Peyer's patch (tissue), 4 donors: ENCODE measurements around the gene SORL1-AS1.

Experiments used
- DNase-seq, 3 donors: peaks; one replicate each; pipeline ENCODE4 v3.0.0-alpha.2; 2017 to 2019
- H3K27ac ChIP-seq, 4 donors: fragments of 200-600 bp; sonication (generic); one replicate each; pipeline ENCODE4 v1.5.1; 2016 to 2019
- H3K27me3 ChIP-seq, 2 donors: fragments of 200-600 bp; sonication (generic); one replicate each; pipeline ENCODE4 v1.5.1; 2019
- H3K36me3 ChIP-seq, 3 donors: fragments of 200-600 bp; sonication (generic); one replicate each; pipeline ENCODE4 v1.5.1; 2016 to 2019
- H3K4me1 ChIP-seq, 4 donors: fragments of 200-600 bp; sonication (generic); one replicate each; pipeline ENCODE4 v1.5.1; 2016 to 2019
- H3K4me3 ChIP-seq, 4 donors: fragments of 200-600 bp; sonication (generic); 1 replicate in 3 of 4; 2 replicates in 1 of 4; pipeline ENCODE4 v1.5.1; 2016 to 2019; ENCODE audit warnings: mild to moderate bottlenecking in 1 of 4
- H3K9me3 ChIP-seq, 4 donors: fragments of 200-600 bp; sonication (generic); one replicate each; pipeline ENCODE4 v1.5.1; 2016 to 2019; ENCODE audit warnings: mild to moderate bottlenecking in 1 of 4
- POLR2A ChIP-seq, 2 donors: fragments of 450-650 bp; IDR thresholded peaks; one replicate each; pipeline ENCODE4 v1.5.1; 2017; ENCODE audit warnings: antibody characterized with exemption in 2 of 2, mild to moderate bottlenecking in 2 of 2, moderate library complexity in 2 of 2
- TF ChIP-seq, protein P1 (sequence below), 6 experiments: fragments of 450-650 bp in 4 of 6; fragments of 200-600 bp in 2 of 6; sonication (generic) in 1 of 6; IDR thresholded peaks; one replicate each; pipeline ENCODE4 v1.5.1; 2017 to 2019; ENCODE audit warnings: antibody characterized with exemption in 6 of 6, mild to moderate bottlenecking in 3 of 6, moderate library complexity in 1 of 6

The SORL1-AS1 gene

DNA sequence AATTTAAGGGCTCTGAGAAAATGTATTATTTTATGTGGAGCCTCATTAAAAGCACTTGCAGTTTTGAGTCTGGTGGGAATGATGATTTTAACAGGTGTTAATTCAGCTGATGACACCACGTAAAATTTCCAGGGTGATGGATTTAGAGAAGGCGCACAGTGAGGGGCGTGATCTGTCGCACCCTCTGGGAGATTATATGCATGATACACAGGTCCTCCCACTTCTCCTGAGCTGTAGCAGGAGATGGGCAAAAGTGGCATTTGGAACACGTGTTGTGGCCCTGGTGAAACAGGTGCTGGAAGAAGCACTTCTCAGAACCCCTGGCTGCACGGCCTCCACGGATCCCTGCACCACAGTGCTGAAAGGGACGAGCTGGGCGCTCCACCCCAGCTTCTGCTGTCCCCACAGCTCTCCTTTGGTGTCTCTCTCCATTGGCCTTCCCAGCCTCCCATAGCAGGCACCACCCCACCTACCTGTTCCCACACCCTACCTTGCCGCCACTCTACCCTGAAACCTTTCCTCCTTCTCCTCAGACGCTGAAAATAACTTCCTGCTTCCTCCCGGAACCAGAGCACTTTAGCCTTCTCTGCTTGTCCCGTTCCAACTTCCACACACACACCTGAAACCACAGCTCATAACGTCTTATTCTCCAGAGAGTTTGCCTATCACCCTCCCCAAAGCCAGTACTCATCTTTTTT, 7.5 kb downstream of the SORL1-AS1 start:
- H3K9me3 ChIP-seq, result no peaks in the 10 kb centered on the region
- no peaks in the 10 kb centered on the region for H3K36me3 ChIP-seq
- TF ChIP-seq, protein P1, sequence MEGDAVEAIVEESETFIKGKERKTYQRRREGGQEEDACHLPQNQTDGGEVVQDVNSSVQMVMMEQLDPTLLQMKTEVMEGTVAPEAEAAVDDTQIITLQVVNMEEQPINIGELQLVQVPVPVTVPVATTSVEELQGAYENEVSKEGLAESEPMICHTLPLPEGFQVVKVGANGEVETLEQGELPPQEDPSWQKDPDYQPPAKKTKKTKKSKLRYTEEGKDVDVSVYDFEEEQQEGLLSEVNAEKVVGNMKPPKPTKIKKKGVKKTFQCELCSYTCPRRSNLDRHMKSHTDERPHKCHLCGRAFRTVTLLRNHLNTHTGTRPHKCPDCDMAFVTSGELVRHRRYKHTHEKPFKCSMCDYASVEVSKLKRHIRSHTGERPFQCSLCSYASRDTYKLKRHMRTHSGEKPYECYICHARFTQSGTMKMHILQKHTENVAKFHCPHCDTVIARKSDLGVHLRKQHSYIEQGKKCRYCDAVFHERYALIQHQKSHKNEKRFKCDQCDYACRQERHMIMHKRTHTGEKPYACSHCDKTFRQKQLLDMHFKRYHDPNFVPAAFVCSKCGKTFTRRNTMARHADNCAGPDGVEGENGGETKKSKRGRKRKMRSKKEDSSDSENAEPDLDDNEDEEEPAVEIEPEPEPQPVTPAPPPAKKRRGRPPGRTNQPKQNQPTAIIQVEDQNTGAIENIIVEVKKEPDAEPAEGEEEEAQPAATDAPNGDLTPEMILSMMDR (IDR thresholded peaks at IDR 0.05), result no peak
- TF ChIP-seq POLR2A (IDR thresholded peaks at IDR 0.05), result no peak
- H3K4me3 ChIP-seq, result no peak overlapping the region
- no peaks in the 10 kb centered on the region for H3K27me3 ChIP-seq
- peaks cover 0 to 15% (median 6%) of the 10 kb centered on the region in 4 donors for H3K4me1 ChIP-seq
- no peak overlapping the region for H3K27ac ChIP-seq
- DNase-seq, result no peak

DNA sequence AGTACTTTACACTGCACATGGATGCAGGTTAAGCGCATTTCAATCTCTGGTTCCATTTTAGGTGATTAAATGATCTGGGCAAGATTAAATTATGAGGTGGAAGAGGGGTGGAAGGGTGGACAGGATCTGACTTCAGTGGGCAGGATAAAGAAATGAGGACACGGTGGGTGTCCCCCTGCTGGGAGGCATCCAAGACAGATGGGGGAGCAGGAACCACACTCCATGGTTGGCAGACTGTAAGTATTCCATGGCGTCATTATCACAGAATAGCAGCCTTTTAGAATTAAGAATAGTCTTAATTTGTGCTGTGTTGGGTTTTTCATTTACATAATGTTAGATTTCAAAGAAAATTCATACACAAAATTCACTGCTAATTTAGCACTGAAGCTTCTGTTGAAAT, 8.2 kb downstream of the SORL1-AS1 start:
- no peak for DNase-seq
- Histone ChIP-seq H3K4me1 (peaks cover 0 to 8% (median 2%) of the 10 kb centered on the region in 4 donors), H3K27ac (no peak overlapping the region), H3K36me3 (no peaks in the 10 kb centered on the region), H3K27me3 (no peaks in the 10 kb centered on the region), H3K4me3 (no peak overlapping the region), H3K9me3 (no peaks in the 10 kb centered on the region)
- TF ChIP-seq, protein P1 (IDR thresholded peaks at IDR 0.05), result no peak
- no peak for TF ChIP-seq POLR2A (IDR thresholded peaks at IDR 0.05)

DNA sequence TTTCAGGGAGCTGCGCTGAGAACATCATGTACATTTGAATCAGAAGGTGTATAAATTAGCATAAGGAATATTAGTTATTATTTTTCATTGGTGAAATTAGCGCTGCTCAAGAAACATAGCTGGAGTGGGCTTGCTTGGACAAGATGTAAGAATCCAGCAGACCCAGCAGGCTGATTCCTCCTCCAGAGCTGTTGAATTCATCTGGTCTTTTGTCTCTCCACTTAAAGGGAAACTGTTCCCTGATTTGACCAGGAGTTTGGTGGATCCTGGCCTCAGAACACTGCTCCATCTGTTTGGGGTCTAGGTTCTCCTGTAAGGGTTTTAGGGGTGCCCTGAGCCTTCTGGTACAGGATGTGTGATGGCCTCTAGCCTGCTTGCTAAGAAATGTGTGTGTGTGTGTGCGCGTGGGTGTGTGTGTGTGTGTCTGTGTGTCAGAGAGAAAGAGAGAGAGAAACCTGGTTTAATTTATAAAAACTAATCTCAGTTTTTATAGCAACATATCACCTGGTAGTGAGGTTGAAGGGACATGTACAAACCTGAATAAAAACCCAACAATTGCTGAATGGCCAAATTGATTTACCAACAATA, 9.0 kb downstream of the SORL1-AS1 start:
- no peak for TF ChIP-seq POLR2A (IDR thresholded peaks at IDR 0.05)
- TF ChIP-seq, protein P1 (IDR thresholded peaks at IDR 0.05), result no peak
- Histone ChIP-seq H3K27me3 (no peaks in the 10 kb centered on the region), H3K4me3 (no peak overlapping the region), H3K9me3 (no peaks in the 10 kb centered on the region), H3K27ac (no peak overlapping the region), H3K4me1 (peaks cover 0 to 6% (median 2%) of the 10 kb centered on the region in 4 donors), H3K36me3 (no peaks in the 10 kb centered on the region)
- DNase-seq, result no peak

DNA sequence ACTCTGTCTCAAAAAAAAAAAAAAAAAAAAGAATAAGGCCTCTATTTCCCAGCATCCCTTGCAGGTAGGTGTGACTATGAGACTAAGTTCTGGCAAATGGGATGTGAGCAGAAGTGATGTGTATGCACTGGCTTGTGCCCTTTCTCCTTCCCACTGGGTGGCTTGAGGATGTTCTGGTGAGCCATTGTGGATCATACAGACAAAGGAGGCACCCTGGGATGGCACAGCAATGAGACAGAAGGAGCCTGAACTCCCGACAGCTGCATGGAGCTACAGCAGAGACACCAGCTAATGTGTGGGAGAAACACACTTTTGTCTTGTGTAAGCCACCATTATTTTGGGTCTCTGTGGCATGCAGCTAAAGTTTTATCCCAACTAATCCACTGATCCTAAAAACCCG, 11.2 kb downstream of the SORL1-AS1 start:
- Histone ChIP-seq H3K4me3 (no peak overlapping the region), H3K36me3 (no peaks in the 10 kb centered on the region), H3K9me3 (no peaks in the 10 kb centered on the region), H3K27me3 (no peaks in the 10 kb centered on the region), H3K27ac (no peak overlapping the region), H3K4me1 (peaks cover 0 to 4% (median 0%) of the 10 kb centered on the region in 4 donors)
- DNase-seq, result no peak
- TF ChIP-seq, protein P1 (IDR thresholded peaks at IDR 0.05), result no peak
- no peak for TF ChIP-seq POLR2A (IDR thresholded peaks at IDR 0.05)

DNA sequence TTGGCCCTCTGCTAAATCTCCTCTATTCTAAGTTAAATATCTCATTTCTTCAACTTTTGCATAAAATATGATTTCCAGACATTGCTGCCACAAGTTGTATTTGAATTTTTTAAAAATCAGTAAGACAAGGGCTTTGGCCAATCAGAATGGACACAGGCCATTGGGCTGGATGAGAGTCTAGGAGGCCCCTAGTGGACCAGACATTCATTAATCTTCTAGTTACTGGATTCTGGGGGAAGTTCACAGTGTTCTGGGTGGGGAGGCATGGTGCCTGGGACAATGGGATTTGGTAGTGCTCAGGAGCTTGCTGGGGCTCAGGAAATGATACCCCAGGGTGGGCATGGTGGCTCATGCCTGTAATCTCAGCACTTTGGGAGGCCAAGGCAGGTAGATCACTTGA, 13.0 kb downstream of the SORL1-AS1 start:
- Histone ChIP-seq H3K4me3 (no peak overlapping the region), H3K36me3 (no peaks in the 10 kb centered on the region), H3K27ac (no peak overlapping the region), H3K9me3 (no peaks in the 10 kb centered on the region), H3K27me3 (no peaks in the 10 kb centered on the region), H3K4me1 (no peaks in the 10 kb centered on the region)
- no peak for TF ChIP-seq POLR2A (IDR thresholded peaks at IDR 0.05)
- TF ChIP-seq, protein P1 (IDR thresholded peaks at IDR 0.05), result no peak
- DNase-seq, result no peak
